Colonic mucosa (tissue), 4 donors: ENCODE measurements around the gene PTPRCAP. TPM values are rescaled to one million over a fixed set of nuclear protein-coding genes. Genes with fewer than 3 reads are reported as not detected.

Source experiments
- DNase-seq: peaks from one replicate; pipeline ENCODE4 v3.0.0-alpha.2; 2020
- H3K27ac ChIP-seq: fragments of 200-600 bp; one replicate; pipeline ENCODE4 v1.8.0; 2021
- H3K27me3 ChIP-seq: fragments of 200-600 bp; one replicate; pipeline ENCODE4 v1.8.0; 2021
- H3K36me3 ChIP-seq: fragments of 200-600 bp; one replicate; pipeline ENCODE4 v1.8.0; 2021
- H3K4me1 ChIP-seq: fragments of 200-600 bp; one replicate; pipeline ENCODE4 v1.8.0; 2021; ENCODE audit warnings: mild to moderate bottlenecking
- H3K4me3 ChIP-seq: fragments of 200-600 bp; one replicate; pipeline ENCODE4 v1.8.0; 2021
- H3K9ac ChIP-seq, 2 donors: one replicate each; pipeline ENCODE4 v1.7.0; 2013; ENCODE audit warnings: control low read depth in 2 of 2, low read depth in 2 of 2, low read length in 2 of 2
- H3K9me3 ChIP-seq: fragments of 200-600 bp; one replicate; pipeline ENCODE4 v1.8.0; 2021
- intact Hi-C: fragments of 100-400 bp; cut with DNase I; formaldehyde crosslinking; loops from one replicate; pipeline ENCODE4 v1.14.1; 2022
- total RNA-seq, 2 donors: library from RNA; stranded (reverse); fragmentation: NEBNext Ultra II Directional in 1 of 2; extraction: Animal tissue kit (Norgen Biotek cat#: 25700) in 1 of 2; gene quantifications; one replicate each; pipeline ENCODE4 v1.2.1, GENCODE V29; 2021
- TF ChIP-seq, protein P1 (sequence below): fragments of 200-600 bp; IDR thresholded peaks from one replicate; pipeline ENCODE4 v1.8.0; 2022; ENCODE audit warnings: antibody characterized with exemption, mild to moderate bottlenecking
- donor health status: healthy.
- donor health status: DM: no; HTN: no; CAD: no.
- donor health status: DM: no; HTN: no; CAD: no.

PTPRCAP gene
- total RNA-seq, 2 donors from 2014 or later, result 5.5 to 9.6 TPM

DNA sequence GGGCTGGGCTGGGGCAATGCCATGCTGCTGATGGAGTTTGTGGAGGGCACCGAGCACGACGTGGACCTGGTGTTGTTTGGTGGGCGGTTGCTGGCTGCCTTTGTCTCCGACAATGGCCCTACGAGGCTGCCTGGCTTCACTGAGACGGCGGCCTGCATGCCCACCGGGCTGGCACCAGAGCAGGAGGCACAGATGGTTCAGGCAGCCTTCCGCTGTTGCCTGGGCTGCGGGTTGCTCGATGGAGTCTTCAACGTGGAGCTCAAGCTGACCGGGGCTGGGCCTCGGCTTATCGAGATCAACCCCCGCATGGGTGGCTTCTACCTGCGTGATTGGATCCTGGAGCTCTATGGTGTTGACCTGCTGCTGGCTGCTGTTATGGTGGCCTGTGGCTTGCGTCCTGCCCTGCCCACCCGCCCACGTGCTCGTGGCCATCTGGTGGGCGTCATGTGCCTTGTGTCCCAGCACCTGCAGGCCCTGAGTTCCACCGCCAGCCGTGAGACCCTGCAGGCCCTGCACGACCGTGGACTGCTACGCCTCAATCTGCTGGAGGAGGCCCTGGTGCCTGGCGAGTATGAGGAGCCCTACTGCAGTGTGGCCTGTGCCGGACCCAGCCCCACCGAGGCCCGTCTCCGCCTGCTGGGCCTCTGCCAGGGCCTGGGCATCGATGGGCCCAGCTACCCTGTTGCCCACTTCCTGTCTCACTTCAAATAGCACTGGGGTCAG is 13.4 kb downstream of the PTPRCAP start:
- Histone ChIP-seq H3K4me1 (peaks cover 1% of the 10 kb centered on the region), H3K4me3 (no peak overlapping the region), H3K27ac (no peak overlapping the region), H3K27me3 (no peaks in the 10 kb centered on the region), H3K9ac (no peak overlapping the region), H3K9me3 (no peaks in the 10 kb centered on the region), H3K36me3 (no peaks in the 10 kb centered on the region)
- TF ChIP-seq, protein P1, sequence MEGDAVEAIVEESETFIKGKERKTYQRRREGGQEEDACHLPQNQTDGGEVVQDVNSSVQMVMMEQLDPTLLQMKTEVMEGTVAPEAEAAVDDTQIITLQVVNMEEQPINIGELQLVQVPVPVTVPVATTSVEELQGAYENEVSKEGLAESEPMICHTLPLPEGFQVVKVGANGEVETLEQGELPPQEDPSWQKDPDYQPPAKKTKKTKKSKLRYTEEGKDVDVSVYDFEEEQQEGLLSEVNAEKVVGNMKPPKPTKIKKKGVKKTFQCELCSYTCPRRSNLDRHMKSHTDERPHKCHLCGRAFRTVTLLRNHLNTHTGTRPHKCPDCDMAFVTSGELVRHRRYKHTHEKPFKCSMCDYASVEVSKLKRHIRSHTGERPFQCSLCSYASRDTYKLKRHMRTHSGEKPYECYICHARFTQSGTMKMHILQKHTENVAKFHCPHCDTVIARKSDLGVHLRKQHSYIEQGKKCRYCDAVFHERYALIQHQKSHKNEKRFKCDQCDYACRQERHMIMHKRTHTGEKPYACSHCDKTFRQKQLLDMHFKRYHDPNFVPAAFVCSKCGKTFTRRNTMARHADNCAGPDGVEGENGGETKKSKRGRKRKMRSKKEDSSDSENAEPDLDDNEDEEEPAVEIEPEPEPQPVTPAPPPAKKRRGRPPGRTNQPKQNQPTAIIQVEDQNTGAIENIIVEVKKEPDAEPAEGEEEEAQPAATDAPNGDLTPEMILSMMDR, result no peak
- intact Hi-C loops, result no loop called here
- no peak for DNase-seq

GRCh38 chr11:67423466-67423865 is 14.0 kb downstream of the PTPRCAP start:
- Histone ChIP-seq H3K27ac (no peak overlapping the region), H3K9me3 (no peaks in the 10 kb centered on the region), H3K9ac (no peak overlapping the region), H3K36me3 (no peaks in the 10 kb centered on the region), H3K4me3 (no peak overlapping the region), H3K27me3 (no peaks in the 10 kb centered on the region), H3K4me1 (no peaks in the 10 kb centered on the region)
- no peak for DNase-seq
- TF ChIP-seq, protein P1, result no peak
- intact Hi-C loops, result no loop called here

DNA sequence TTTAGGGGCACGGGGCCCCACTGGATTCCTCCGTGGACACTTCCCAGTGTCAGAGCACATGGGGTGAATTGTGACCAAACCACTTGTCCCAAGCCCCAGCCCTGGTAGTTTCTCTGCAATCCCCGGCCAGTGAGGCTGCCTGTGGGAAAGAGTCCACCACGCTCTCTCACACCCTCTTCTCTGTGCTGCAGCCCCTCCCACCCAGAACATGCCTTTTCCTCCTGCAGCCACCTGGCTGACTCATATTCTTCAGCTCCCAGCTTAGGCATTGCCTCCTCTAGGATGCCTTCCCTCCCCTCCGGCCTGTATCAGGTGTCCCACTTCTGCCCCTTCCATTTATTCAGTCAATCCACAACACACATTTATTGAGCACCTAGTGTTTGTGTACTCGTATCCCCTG is 14.6 kb downstream of the PTPRCAP start:
- H3K9me3 ChIP-seq, result no peaks in the 10 kb centered on the region
- no peak for DNase-seq
- H3K27ac ChIP-seq, result no peak overlapping the region
- H3K36me3 ChIP-seq, result no peaks in the 10 kb centered on the region
- H3K9ac ChIP-seq, result no peak overlapping the region
- no peak overlapping the region for H3K4me3 ChIP-seq
- no peaks in the 10 kb centered on the region for H3K4me1 ChIP-seq
- TF ChIP-seq, protein P1, result no peak
- intact Hi-C loops, result no loop called here
- H3K27me3 ChIP-seq, result no peaks in the 10 kb centered on the region

GRCh38 chr11:67421430-67422031 is 16.0 kb downstream of the PTPRCAP start:
- H3K9ac ChIP-seq, result no peak overlapping the region
- TF ChIP-seq, protein P1, result no peak
- H3K4me1 ChIP-seq, result no peaks in the 10 kb centered on the region
- H3K4me3 ChIP-seq, result peak overlapping the region; percentile 54
- H3K36me3 ChIP-seq, result no peaks in the 10 kb centered on the region
- H3K27ac ChIP-seq, result peak overlapping the region; percentile 88
- intact Hi-C loops, result no loop called here
- no peaks in the 10 kb centered on the region for H3K27me3 ChIP-seq
- H3K9me3 ChIP-seq, result no peaks in the 10 kb centered on the region
- no peak for DNase-seq

- Histone ChIP-seq H3K27me3 (no peaks in the 10 kb centered on the region), H3K9me3 (no peaks in the 10 kb centered on the region), H3K4me3 (peak overlapping the region; percentile 54), H3K36me3 (no peaks in the 10 kb centered on the region), H3K4me1 (no peaks in the 10 kb centered on the region), H3K9ac (peak overlapping the region; percentile 76 to 97), H3K27ac (peak overlapping the region; percentile 88)
- TF ChIP-seq, protein P1, result no peak
- peak; percentile 99 for DNase-seq
- intact Hi-C loops, result no loop called here
Measured at GRCh38 chr11:67420646-67421429, 16.6 kb downstream of the PTPRCAP start.
